K562 (cell line): ENCODE data around the gene NME4. TPM values are rescaled to one million over a fixed set of nuclear protein-coding genes. Genes with fewer than 3 reads are reported as not detected.

ENCODE experiments used
- BCOR ChIP-seq: fragments of 450-650 bp; IDR thresholded peaks from 2 replicates; pipeline ENCODE4 v1.6.1; 2016
- BRF2 ChIP-seq: IDR thresholded peaks from 3 replicates; pipeline ENCODE4 v1.6.1; 2011; ENCODE audit warnings: borderline replicate concordance, mild to moderate bottlenecking; ENCODE audit not compliant: insufficient read length, insufficient read depth
- CBX3 ChIP-seq, 2 experiments: IDR thresholded peaks; 1 replicate in 1 of 2; 2 replicates in 1 of 2; pipeline ENCODE4 v1.6.1; 2012; ENCODE audit warnings: inconsistent platforms in 2 of 2, low read length in 2 of 2, borderline replicate concordance in 1 of 2, control low read depth in 1 of 2
- CSDE1 ChIP-seq, 2 experiments: fragments of 450-650 bp; IDR thresholded peaks; 2 replicates each; pipeline ENCODE4 v1.6.1; 2016; ENCODE audit warnings: mild to moderate bottlenecking in 1 of 2
- CTBP1 ChIP-seq: fragments of 450-650 bp; IDR thresholded peaks from 2 replicates; pipeline ENCODE4 v1.6.1; 2016; ENCODE audit warnings: borderline replicate concordance
- HOXB6 ChIP-seq: fragments of 250-450 bp; sonication (Bioruptor Pico); IDR thresholded peaks from 2 replicates; pipeline ENCODE4 v1.5.1; 2022; ENCODE audit warnings: mild to moderate bottlenecking, borderline replicate concordance
- JUND ChIP-seq, 2 experiments: IDR thresholded peaks; 2 replicates in 1 of 2; 3 replicates in 1 of 2; pipeline ENCODE4 v1.6.1; 2011; ENCODE audit warnings: borderline replicate concordance in 2 of 2, low read depth in 2 of 2, low read length in 2 of 2, improper control_type of control experiment in 1 of 2, missing biosample characterization in 1 of 2, missing genetic modification characterization in 1 of 2, missing genetic modification reagents in 1 of 2
- KDM5B ChIP-seq: fragments of 200-600 bp; sonication (generic); IDR thresholded peaks from 2 replicates; pipeline ENCODE4 v1.6.1; 2012; ENCODE audit warnings: low read depth, mild to moderate bottlenecking, moderate library complexity, low read length, control low read depth, inconsistent platforms; ENCODE audit not compliant: insufficient replicate concordance
- MBD2 ChIP-seq: sonication (generic); IDR thresholded peaks from 2 replicates; pipeline ENCODE4 v1.6.1; 2016; ENCODE audit warnings: low read depth, borderline replicate concordance
- MCM5 ChIP-seq: fragments of 450-650 bp; IDR thresholded peaks from 2 replicates; pipeline ENCODE4 v1.6.1; 2016; ENCODE audit warnings: low read depth
- PHF8 ChIP-seq: fragments of 200-600 bp; sonication (generic); IDR thresholded peaks from 2 replicates; pipeline ENCODE4 v1.6.1; 2012; ENCODE audit warnings: mixed run types, mild to moderate bottlenecking, inconsistent platforms, low read length, moderate library complexity, borderline replicate concordance
- POLR2G ChIP-seq: fragments of 200-400 bp; formaldehyde crosslinking; IDR thresholded peaks from 2 replicates; pipeline ENCODE4 v1.6.1; 2017; ENCODE audit warnings: low read depth, mild to moderate bottlenecking, antibody characterized with exemption, low read length, moderate library complexity
- RB1 ChIP-seq: fragments of 450-650 bp; IDR thresholded peaks from 2 replicates; pipeline ENCODE4 v1.6.1; 2017; ENCODE audit warnings: low read depth, mild to moderate bottlenecking
- ZFX ChIP-seq: sonication (generic); formaldehyde crosslinking; IDR thresholded peaks from 2 replicates; pipeline ENCODE4 v1.8.0; 2022; ENCODE audit warnings: mild to moderate bottlenecking, missing genetic modification reagents, moderate library complexity
- ZNF134 ChIP-seq: fragments of 250-450 bp; sonication (Bioruptor Pico); conservative IDR thresholded peaks from 2 replicates; pipeline ENCODE4 v1.4.0; 2020
- ZNF316 ChIP-seq: fragments of 450-650 bp; IDR thresholded peaks from 2 replicates; pipeline ENCODE4 v1.6.1; 2016
- ZNF436 ChIP-seq: fragments of 250-450, 450-650 bp; sonication (Bioruptor Pico); formaldehyde crosslinking; IDR thresholded peaks from 2 replicates; pipeline ENCODE4 v1.7.0; 2020; ENCODE audit warnings: mild to moderate bottlenecking
- ZNF696 ChIP-seq: fragments of 250-450 bp; sonication (Bioruptor Pico); conservative IDR thresholded peaks from 2 replicates; pipeline ENCODE4 v1.4.0; 2020; ENCODE audit warnings: mild to moderate bottlenecking, moderate library complexity
- polyA plus RNA-seq, 8 experiments: library from polyadenylated mRNA; depleted of rRNA in 4 of 8; stranded (reverse) in 5 of 8; unstranded in 3 of 8; fragments of >200 nt; fragmentation: Nextera tagmentation in 2 of 8; fragmentation: Illumina TruSeq in 1 of 8; extraction: Ambion mirVana in 2 of 8; extraction: Trizol in 1 of 8; gene quantifications; 2 replicates each; pipeline versions ENCODE4 v1.2.1 to v1.2.3, GENCODE V29; 2011 to 2014; ENCODE audit warnings: inconsistent platforms in 1 of 8, missing spikeins in 1 of 8
- total RNA-seq, 7 experiments: library from RNA; depleted of rRNA in 6 of 7; stranded (reverse); fragments of >200 nt in 6 of 7; fragmentation: Illumina TruSeq in 2 of 7; extraction: Trizol in 2 of 7; gene quantifications; 2 replicates each; pipeline versions ENCODE4 v1.2.1 to v1.2.3, GENCODE V29; 2011 to 2021; ENCODE audit warnings: low replicate concordance in 1 of 7
- TF ChIP-seq, protein P1 (sequence below), 2 experiments: fragments of 200-800 bp in 1 of 2; sonication (Bioruptor generic) in 1 of 2; sonication (generic) in 1 of 2; formaldehyde crosslinking in 1 of 2; IDR thresholded peaks in 1 of 2; conservative IDR thresholded peaks in 1 of 2; 2 replicates each; pipeline versions ENCODE4 v1.5.0 to v1.6.1; 2016 to 2020; ENCODE audit warnings: missing compliant biosample characterization in 1 of 2, missing genetic modification characterization in 1 of 2, missing genetic modification reagents in 1 of 2
- TF ChIP-seq, protein P2 (sequence below): sonication (generic); formaldehyde crosslinking; IDR thresholded peaks from 2 replicates; pipeline ENCODE4 v1.8.0; 2022; ENCODE audit warnings: mild to moderate bottlenecking, missing genetic modification reagents
- TF ChIP-seq, protein P3 (sequence below): fragments of 450-650 bp; IDR thresholded peaks from one replicate; pipeline ENCODE4 v1.6.1; 2018; ENCODE audit warnings: mild to moderate bottlenecking, moderate library complexity; ENCODE audit not compliant: partially characterized antibody

NME4 gene
- total and polyA plus RNA-seq, 9 of the 15 experiments (the other 6 are each of a cell fraction or from before 2014, with no cell fraction given) = 15.4 to 264 (median 139) TPM

GRCh38 chr16:381789-382717 is 14.9 kb upstream of the NME4 start, which contains the start of gene PGAP6 (continued):
- TF ChIP-seq JUND (IDR thresholded peaks at IDR 0.05; ENCODE audit: borderline replicate concordance, low read depth, low read length) (no peak), JUND (tag; IDR thresholded peaks at IDR 0.05; ENCODE audit: borderline replicate concordance, low read depth, low read length) (no peak), ZFX (CRISPR knock-in tag) (peak; percentile 27; the same call in 1 of the 2 replicates), MCM5 (no peak), POLR2G (peak; percentile 77), ZNF436 (CRISPR knock-in tag) (no peak), ZNF696 (CRISPR knock-in tag) (no peak), RB1 (peak; percentile 27; the same call in 1 of the 2 replicates), HOXB6 (CRISPR knock-in tag) (no peak), BRF2 (no peak), ZNF316 (no peak), KDM5B (peak; percentile 71), MBD2 (no peak), CBX3 (IDR thresholded peaks at IDR 0.05; ENCODE audit: borderline replicate concordance in 1 of 2, low read length in 2 of 2) (no peak), CTBP1 (peak; percentile 42; the same call in 1 of the 2 replicates), ZNF134 (CRISPR knock-in tag) (no peak), PHF8 (peak; percentile 79; the same call in 1 of the 2 replicates), CSDE1 (IDR thresholded peaks at IDR 0.05) (no peak), BCOR (no peak)
- TF ChIP-seq, protein P1, sequence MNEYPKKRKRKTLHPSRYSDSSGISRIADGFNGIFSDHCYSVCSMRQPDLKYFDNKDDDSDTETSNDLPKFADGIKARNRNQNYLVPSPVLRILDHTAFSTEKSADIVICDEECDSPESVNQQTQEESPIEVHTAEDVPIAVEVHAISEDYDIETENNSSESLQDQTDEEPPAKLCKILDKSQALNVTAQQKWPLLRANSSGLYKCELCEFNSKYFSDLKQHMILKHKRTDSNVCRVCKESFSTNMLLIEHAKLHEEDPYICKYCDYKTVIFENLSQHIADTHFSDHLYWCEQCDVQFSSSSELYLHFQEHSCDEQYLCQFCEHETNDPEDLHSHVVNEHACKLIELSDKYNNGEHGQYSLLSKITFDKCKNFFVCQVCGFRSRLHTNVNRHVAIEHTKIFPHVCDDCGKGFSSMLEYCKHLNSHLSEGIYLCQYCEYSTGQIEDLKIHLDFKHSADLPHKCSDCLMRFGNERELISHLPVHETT (CRISPR knock-in tag; conservative IDR thresholded peaks at IDR 0.05 in 1 of 2, IDR thresholded peaks at IDR 0.05 in 1 of 2) = peak in 1 of 2 experiments; percentile 95; a peak in 2 of 4 replicates
- TF ChIP-seq, protein P2, sequence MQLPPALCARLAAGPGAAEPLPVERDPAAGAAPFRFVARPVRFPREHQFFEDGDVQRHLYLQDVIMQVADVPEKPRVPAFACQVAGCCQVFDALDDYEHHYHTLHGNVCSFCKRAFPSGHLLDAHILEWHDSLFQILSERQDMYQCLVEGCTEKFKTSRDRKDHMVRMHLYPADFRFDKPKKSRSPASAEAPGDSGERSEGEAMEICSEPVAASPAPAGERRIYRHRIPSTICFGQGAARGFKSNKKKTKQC = no peak
- TF ChIP-seq, protein P3, sequence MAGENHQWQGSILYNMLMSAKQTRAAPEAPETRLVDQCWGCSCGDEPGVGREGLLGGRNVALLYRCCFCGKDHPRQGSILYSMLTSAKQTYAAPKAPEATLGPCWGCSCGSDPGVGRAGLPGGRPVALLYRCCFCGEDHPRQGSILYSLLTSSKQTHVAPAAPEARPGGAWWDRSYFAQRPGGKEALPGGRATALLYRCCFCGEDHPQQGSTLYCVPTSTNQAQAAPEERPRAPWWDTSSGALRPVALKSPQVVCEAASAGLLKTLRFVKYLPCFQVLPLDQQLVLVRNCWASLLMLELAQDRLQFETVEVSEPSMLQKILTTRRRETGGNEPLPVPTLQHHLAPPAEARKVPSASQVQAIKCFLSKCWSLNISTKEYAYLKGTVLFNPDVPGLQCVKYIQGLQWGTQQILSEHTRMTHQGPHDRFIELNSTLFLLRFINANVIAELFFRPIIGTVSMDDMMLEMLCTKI = no peak
